NCI-H2196 (cell line): ENCODE measurements around the gene BCAS3.
A peak's percentile ranks its signal among the peaks of the same experiment; 100 is the strongest.

Experiments used
- DNase-seq: peaks from one replicate; lab custom pipeline; 2025; ENCODE audit not compliant: unreplicated experiment; lab: John Stamatoyannopoulos, UW

The BCAS3 gene

DNA sequence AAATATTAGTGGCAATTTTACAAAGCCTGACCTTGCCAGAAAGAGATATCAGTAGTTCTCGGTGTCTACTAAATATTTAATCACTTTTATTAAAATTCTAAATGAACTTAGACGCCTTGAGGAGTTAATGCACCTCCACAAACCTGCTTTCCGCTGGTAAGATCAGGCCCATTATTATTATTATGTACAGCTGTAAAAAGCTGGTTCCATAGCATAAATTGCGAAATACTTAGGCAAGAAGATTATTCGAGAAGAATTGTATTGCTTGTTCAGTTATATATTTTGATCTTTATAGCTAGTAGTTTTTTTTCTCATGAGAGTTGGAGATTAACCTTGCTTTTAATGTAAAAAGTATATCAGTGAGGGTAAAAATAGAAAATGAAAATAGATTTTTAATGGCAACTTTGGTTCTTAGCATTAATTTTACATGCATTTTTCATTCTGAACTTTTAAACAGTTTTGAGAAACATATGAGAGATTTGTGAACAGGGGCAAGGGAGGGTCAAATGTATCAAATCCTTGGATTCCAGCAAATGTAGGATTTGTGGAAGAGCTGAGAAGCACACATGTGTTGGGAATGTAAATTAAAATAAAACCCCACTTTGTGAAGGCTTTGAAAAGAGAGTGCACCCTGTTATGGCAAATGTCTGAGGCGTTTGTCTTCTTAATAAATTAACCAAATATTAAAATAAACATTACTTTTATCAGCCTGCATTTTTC is 471.6 kb downstream of the BCAS3 start:
- DNase-seq = no peak

DNA sequence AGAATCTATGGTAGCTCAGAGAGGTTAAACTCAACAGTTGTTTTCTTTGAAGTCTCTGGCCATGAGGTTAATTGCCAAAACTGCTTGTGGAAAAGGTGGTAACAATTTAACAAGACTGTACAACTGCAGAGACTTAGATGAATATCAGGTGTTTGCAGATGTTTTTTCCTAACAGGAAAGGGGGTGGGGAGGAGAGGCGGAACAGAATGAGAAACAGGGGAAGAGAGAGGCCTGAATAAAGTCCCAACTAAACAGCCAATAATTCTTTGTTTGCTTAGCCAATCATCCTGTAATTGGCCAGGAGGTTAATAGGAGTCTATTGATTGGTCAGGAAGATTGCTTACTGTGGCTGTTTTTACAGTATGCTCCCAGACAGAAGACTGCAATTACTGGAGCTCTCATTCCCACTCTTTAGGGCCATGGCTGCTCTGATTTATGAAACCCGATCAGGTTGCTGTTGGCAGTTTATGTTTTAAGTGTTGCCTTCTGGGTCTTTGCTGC is 472.3 kb downstream of the BCAS3 start:
- DNase-seq = no peak

DNA sequence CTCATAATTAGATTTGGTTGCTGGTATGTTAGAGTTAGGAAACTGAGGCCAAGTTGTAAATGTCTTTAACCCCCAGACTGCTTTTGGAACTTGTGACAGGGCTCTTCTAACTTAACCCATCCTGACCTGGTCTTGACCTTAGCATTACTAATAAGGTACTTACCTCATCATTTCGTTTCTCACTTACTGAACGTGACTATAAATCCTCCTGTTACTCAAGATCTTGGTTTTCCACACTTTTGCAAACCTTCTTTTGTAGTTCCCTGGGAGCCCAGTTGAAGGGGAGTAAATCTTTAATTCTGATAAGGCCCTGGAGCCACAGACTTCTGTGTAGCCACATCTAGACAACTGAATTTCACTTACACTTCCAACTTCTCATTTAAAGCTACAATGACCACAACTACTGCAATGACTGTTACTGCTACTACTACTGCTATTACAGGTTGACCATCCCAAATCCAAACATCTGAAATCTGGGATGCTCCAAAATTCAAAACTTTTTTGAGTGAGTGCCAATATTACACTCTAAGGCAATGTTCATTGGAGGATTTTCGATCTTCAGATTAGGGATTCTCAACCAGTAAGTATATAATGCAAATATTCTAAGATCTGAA is 473.1 kb downstream of the BCAS3 start:
- no peak for DNase-seq

DNA sequence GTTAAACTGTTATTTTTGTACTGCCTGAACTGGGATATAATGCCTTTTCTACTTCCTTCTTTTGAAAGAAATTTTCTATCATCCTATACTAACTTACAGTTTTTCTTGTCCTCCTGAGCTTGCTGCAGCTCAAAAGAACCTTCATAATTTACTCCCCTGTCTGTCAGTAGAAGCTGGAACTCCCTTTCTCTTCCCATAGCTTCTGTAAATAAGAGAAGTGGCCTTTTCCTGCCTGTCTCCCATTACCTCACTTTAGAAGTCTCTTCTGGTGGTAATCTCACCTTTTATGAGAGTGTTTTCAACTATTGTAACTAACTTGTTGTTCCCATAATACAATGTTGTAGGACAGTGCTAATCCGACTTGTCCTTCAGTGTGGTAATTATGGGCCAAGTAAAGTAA is 475.2 kb downstream of the BCAS3 start:
- no peak for DNase-seq

DNA sequence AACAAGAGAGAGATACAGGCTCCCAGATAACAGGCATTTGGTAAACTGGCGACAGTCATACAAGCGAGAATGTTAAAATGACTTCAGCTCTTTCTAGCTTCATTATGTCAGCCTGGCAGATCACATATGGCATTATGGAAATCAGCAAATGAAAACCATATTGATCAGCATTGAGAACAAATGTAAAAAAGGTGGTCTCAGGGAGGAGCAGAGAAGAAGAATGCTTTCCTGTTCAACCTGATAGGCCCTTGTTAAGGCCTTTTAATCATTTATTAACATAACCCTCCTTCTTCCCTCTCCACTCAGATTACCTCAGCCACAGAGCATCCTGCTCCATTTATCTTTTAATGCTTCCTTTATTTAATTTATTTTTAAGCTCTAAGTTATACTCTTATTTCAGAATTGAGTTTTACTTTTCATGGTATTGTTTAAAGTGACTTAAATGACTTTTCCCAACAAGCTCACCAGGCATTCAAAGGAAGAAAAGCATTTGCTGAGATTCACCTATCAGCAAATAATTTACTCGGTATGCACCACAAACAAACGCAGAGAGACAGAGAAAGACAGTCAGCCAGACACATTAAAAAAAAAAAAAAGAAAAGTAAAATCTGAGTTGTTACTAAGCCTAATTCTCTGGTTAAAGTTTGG is 478.1 kb downstream of the BCAS3 start:
- no peak for DNase-seq

DNA sequence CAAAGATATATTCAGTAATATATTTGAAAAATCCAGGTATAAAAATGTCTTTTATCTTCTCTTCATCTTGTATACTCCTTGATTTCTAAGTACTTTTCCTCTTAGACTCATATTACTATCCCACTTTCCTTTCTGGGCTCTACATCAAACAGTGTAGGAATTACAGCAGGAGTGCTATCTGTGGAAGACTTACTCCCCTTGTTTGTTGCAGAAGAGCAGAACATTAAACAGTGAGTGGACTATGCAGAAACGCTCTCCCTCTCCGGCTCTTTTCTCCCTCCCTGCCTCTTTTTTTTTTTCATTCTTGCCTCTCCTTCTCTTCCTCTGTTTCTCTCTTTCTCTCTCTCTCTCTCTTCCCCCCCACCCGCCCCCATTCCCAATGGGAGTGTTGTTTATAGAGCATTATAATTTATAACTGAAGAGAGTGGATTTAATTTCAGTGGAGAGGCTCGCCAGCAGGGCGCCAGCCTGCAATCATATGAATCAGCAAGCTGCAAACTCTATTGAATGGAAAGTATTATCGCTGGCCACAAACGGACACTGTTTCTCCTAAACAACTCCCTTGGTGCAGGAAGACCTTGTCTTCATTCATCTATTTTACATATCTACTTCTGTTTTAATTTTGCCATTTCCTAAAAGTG is 479.7 kb downstream of the BCAS3 start:
- peak; percentile 43 for DNase-seq

DNA sequence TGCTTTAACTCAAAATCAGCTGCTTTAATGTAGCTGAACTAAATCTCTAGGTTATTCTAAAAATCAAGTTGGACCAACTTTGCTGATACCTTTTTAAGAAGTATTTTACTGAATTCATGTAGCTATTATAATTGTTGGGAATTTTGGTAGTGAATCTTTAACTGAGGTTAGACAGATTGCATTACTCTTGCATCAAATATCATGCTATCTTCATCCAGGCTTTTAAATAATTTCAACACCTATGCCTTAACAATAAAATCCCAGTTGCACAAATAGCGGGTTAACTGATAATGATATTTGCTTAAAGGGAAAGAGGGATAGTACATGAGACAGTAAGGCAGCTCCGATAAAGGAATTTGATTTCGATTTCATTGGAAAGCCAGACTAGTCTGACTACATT is 480.7 kb downstream of the BCAS3 start:
- no peak for DNase-seq

DNA sequence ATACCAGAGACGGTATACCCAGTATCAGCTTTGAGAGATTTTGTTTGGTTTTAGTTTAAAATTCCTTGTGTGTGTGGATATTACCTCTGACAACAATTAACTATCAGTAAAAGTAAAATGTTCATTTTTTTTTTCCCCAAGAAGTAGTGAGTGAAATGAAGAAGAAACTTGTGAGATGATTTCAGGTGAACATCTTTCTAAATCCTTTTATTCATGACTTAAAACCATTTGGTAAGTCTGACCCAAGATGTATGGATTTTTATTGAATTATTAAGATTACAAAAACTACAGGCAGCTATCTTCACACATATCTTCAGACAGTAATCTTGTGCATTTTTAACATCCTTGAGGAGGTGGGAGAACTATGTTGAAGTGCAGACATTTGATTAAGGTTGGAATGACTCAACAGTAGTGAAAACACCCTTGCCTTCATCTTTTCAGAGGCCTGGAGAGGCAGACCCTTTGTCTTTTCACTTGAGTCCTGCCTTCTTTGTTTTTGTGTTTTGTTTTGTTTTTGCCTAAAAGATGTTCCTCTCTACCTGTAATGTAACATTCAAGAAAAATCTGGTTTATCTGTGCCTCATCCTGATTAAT is 481.7 kb downstream of the BCAS3 start:
- DNase-seq = no peak

DNA sequence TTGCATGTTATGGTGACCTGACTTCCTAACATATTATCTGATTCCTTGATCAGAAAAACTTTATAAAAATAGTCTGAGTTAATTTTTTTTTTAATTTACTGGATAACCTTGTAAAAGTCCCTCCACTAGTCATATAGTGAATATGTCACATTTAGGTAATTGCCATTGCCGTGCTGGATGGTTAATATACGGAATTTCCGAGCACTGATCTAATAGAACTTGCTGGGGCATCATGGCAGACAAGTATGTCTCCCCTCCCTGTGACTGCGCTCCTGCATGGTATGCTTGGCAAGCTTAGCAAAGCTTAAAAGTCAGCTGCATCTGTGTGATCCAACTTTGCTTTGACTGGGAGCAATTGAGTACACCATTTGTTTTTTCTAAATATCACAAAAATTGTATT is 482.6 kb downstream of the BCAS3 start:
- no peak for DNase-seq

DNA sequence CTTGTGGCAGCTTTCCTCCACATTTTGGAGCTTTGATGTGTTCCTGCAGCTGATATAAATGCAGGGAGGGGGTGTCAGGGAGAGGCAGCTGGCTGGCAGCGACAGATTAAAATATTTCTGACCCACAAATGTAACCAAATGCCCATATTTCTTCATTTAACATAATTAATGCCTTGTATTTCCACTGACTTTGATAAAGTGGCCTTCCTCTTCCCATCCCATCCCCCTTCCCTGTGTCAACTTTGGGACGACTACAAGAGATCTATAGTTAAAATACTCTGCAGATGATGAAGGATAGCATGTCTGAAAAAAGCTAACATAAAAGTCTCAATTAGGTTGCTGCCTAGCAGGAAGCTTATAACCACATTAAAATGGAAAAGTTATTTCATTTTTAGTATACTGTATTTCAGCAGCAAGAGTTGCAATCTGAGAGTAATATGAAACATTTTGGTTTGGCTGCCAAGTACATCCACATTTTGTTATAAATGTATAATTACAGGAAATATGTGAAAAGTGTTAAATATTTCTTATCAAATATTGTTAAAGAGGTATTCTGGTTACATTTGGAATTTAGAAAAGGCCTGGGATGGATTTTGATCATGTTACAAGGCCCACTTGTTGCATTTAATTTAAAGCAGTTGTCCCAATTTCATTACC is 483.3 kb downstream of the BCAS3 start:
- DNase-seq = no peak

DNA sequence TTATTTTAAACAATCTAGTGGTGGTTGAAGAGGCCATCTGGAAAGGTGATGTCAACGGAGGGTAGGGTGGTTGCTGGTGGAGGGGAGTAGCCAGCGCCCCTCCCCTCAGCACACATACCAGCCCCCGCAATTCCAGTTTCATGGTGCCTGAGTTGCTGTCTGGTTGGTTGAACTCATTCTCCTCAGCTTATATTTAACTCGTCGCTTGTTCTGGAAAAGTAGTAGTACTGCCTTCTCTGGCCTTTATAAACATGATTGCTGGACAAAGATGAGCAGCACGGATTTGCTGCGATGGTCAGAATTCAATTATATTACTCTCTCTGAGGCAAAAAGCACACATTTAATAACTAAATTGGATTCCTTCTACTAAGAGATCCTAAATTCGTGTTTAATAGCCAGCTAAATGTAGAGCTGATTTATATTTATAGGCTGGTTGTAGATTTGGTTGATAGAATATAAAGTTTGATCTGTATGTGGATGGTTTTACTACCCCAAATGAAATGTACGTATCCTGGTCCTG is 484.0 kb downstream of the BCAS3 start:
- no peak for DNase-seq

DNA sequence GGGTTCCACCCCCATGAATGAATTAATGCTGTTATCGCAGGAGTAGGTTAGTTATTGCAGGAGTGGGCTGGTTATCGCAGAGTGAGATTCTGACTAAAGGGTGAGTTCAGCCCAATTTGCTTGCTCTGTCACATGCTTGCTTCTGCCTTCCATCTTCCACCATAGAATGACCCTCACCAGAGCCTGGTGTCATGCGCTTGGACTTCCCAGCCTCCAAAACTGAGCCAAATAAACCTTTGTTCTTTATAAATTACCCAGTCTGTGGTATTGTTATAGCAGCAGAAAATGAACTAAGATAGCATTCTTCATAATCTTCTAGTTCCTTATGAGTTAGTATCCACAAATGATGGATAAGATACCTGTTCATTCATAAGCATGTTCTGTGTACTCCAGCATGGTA is 486.9 kb downstream of the BCAS3 start:
- no peak for DNase-seq

DNA sequence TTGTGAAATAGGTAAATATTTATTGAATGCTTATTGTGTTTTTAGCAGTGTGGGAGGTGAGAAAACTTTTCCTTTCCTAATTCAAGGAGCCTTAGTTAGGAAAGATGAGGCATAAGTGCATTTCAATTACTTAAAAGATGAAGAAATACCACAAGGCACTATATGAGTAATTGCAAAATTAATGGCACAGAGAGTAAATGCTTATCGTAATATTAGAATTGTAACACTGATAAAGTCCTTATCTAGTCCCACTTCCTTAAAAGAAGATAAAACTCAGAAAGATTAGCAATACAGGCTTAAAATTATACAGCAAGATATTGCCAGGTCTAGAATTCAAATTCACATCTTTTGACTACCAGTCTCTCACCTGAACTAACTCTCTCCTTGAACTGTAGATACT is 489.4 kb downstream of the BCAS3 start:
- no peak for DNase-seq

DNA sequence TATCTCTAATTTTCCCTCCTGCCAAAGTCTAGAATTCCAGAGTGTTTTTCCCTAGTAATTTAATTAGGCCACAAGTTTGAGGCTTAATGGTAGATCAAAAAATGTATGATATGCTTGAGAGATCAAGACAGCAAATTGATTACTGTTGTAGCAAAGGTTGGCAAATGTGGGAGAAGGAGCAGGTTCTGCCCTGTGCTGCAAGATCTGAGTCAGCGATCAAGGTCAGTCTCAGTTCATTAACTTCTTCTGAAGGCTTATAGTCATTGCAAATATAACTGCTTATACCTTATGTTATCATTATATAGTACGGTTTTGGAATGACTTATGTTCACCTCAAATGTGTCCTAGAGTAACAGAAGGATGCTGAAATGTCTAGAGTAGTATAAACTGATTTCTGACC is 490.9 kb downstream of the BCAS3 start:
- no peak for DNase-seq

DNA sequence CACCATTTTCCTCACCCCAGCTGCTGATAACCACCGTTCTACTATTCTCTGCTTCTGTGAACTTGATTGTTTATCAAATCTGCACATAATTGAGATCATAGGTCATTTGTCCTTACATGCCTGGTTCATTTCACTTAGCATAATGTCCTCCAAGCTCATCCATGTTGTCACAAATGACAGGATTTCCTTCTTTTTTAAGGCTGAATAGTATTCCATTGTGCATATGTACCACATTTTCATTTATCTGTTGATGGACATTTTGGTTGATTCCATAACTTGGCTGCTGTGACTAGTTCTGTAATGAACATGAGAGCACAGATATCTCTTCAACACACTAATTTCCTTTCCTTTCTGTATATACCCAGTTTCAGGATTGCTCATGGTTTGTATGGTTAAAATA is 496.7 kb downstream of the BCAS3 start:
- DNase-seq = no peak

DNA sequence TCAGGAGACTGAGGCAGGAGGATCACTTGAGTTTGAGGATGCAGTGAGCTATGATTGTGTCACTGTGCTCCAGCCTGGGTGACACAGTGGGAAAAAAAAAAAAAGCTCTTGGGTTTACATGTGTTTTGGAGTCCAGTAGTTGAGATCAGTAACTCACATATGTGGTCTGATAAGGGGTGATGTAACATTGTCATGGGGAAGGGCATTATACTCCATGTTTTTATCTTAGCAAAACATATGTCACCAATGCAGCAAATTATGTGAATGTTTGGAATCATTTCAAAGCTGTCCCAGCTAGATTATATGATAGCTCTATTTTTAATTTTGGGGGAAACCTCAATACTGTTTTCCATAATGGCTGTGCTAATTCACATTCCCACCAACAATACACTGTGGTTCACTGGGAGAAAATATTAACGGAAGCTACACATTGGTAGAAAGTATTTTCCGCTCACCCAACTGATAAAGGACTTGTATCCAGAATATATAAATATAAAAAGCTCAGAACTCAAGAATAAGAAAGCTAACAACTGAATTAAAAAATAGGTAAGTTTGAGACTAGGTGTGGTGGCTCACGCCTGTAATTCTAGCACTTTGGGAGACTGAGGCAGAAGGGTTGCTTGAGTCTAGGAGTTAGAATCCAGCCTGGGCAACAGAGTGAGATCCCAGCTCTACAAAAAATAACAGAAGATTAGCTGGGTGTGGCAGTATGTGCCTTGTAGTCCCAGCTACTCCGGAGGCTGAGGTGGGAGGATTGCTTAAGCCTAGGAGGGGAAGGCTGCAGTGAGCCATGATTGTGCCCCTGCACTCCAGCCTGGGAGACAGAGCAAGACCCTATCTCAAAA is 497.9 kb downstream of the BCAS3 start:
- no peak for DNase-seq

DNA sequence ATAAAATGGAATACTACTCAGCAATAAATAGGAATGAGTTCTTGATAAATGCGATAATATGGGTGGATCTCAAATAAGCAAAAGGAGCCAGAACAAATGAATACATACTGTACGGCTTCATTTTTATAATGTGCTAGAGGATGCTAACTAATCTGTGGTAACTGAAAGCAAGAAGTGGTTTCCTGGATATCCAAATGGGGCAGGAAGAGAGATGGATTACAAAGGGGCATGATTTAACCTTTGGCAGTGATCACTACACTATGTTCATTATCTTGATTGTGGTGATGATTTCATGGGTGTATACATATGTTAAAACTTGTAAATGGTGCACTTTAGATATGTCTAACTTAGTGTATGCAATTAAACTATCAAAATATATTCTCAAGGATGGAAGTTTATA is 499.7 kb downstream of the BCAS3 start:
- no peak for DNase-seq

DNA sequence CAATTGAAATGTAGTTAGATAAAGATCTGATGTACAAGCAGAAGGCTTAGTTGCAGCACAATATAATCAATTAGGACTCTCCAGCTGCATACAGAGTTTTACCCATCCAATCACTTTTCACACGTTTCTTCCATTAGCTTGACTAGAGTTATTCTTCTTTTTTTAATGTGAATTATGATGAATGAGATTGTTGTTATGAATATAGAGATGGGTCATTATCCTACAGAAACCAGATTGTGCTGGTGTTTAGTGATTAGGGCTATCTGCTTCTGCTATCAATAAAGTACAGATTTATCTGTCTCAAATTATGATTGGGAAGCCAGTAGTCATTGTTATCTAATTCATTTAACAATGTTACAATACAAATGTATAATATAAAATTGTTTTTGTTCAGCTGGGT is 500.6 kb downstream of the BCAS3 start:
- no peak for DNase-seq

DNA sequence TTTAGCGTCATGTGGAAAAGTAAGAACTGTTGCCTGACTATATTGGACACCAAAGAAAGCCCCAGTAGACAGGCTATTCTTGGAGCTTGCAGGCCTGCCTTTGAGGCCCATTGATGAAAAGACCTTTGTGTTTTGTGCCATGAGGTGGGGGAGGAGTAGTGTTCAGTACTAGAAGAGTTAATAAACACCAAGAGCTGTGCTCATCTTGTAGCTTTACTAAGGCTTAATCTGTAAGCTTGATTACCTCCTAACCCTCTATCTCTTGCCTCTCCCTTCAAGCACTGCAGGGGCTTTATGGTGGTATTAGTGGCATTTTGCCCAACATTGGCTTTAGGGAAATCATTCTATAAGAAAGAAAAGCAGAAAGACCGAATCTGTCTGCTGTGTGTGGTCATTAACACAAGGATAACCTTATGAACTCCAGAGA is 501.7 kb downstream of the BCAS3 start:
- DNase-seq = no peak

DNA sequence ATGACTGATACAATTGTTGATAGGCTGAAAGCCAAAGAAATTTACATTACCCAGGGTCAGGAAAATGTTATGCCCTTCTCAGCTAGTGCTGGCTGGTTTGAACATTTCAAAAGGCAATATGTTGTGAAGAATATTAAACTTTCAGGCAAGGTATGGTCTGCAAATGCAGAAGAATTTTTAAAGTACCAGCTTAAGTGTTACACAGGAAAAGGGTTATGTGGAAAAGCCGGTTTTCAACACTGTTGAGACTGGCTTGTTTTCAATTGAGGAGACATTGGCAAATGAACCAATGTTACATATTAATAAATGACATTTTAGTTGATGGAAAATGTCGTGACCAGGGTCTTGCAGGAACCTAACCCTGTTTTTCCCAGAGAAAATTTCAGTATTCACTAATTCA is 506.1 kb downstream of the BCAS3 start:
- DNase-seq = no peak
